D721Med (cell line): ENCODE data around the gene PABPN1L.

Experiments
- DNase-seq: peaks from one replicate; pipeline ENCODE4 v3.0.0; 2011; ENCODE audit warnings: low spot score; ENCODE audit not compliant: insufficient read length
- FAIRE-seq: peaks from 2 replicates; lab custom pipeline; 2011; peaks lifted over from hg19 to GRCh38; lab: Jason Lieb, UNC
- TF ChIP-seq, protein P1 (sequence below): IDR thresholded peaks from 2 replicates; pipeline ENCODE4 v1.5.1; 2012; ENCODE audit warnings: mild to moderate bottlenecking, control low read depth; ENCODE audit not compliant: insufficient read depth; ENCODE audit errors: missing control alignments

The PABPN1L gene

GRCh38 chr16:88911946-88912310 lies 45.5 kb upstream of the PABPN1L start:
- DNase-seq (no peak), FAIRE-seq (no peak)
- TF ChIP-seq, protein P1, sequence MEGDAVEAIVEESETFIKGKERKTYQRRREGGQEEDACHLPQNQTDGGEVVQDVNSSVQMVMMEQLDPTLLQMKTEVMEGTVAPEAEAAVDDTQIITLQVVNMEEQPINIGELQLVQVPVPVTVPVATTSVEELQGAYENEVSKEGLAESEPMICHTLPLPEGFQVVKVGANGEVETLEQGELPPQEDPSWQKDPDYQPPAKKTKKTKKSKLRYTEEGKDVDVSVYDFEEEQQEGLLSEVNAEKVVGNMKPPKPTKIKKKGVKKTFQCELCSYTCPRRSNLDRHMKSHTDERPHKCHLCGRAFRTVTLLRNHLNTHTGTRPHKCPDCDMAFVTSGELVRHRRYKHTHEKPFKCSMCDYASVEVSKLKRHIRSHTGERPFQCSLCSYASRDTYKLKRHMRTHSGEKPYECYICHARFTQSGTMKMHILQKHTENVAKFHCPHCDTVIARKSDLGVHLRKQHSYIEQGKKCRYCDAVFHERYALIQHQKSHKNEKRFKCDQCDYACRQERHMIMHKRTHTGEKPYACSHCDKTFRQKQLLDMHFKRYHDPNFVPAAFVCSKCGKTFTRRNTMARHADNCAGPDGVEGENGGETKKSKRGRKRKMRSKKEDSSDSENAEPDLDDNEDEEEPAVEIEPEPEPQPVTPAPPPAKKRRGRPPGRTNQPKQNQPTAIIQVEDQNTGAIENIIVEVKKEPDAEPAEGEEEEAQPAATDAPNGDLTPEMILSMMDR = no peak

- FAIRE-seq (no peak), DNase-seq (no peak)
- TF ChIP-seq, protein P1 = no peak
These were observed 44.9 kb upstream of the PABPN1L start for GRCh38 chr16:88911136-88911945.

- TF ChIP-seq, protein P1 = no peak
- no peak for FAIRE-seq
These were observed 44.0 kb upstream of the PABPN1L start for GRCh38 chr16:88910284-88911135.

DNA sequence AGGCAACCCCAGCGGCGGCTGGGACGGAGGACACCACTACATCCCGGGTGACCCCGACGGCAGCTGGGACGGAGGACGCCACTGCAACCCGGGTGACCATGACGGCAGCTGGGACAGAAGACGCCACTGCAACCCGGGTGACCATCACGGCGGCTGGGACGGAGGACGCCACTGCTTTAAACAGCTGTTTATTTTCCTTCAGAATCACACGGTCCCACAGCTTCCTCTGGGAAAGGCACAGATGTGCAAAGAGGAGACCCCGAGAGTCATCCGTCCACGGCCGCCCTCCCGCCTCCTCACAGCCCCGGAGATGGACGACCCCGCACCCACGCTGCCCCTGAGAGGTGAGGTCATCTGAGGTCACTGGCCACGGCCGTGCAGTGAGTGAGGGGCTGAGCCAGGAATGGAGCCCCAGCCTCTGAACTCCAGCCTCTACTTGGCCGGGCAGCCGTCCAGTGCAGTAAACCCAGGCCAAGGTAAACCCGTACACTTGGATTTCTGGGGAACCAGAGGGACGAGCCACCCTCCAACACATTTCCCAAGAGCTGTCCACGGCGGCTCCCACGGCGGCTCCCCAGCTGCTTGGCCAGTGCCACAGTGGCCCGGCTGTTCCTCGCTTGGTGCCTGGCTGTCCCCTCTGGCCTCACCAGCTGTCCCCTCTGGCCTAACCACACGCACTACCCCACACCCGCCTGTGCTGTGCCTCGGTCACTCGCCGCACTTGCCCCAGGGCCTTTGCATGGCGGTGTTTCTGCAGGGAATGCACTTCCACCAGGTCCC lies 43.2 kb upstream of the PABPN1L start:
- DNase-seq = no peak
- TF ChIP-seq, protein P1 = no peak
- FAIRE-seq = no peak

More at GRCh38 chr16:88910284-88911135, 44.0 kb upstream of the PABPN1L start:
- no peak for DNase-seq

DNA sequence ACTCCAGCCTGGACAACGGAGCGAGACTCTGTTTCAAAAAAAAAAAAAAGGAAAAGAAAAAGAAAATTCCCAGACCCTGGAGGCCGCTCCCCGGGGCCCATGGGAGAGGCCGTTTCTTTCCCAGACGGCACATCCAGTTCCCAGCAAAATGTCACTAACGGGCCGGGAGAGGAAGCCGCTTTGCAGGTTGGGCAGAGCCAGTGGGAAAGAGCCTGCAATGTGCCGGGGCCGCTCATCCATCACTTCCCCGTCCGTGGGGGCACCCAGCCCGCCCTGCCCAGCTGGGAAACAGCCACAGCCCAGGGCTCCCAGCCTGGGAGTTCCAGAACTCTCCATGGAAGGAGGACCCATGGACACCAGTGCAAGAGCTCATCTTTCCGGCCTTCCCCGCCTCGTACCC lies 41.8 kb upstream of the PABPN1L start:
- TF ChIP-seq, protein P1 = no peak
- FAIRE-seq = no peak
- DNase-seq = no peak

DNA sequence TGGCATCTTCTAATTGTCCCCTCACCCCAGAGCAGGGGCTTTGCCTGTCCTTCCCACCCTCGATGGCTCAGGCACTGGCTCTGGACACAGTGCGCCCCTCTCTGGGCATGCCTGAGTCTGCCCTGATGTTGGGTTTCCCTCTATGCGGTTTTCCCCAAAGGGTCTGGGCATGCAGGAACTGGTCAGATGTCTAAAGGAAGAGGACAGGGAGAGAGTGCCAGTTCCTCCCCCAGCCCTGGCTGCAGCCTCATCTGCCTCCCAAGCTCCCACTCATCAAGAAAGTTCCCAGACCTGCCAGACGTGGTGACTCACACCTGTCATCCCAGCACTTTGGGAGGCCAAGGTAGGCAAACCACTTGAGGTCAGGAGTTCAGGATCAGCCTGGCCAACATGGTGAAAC lies 41.3 kb upstream of the PABPN1L start:
- TF ChIP-seq, protein P1 = no peak
- FAIRE-seq = no peak
- no peak for DNase-seq
